ENCODE data around the gene ZFYVE19.

- TF ChIP-seq CTCF (IDR thresholded peaks at IDR 0.05; ENCODE audit: low read length), result no peak
- TF ChIP-seq EZH2 (optimal IDR thresholded peaks at IDR 0.05; ENCODE audit: low read depth, low read length), result no peak
- TF ChIP-seq EZH2phosphoT487 (IDR thresholded peaks at IDR 0.05; ENCODE audit: low read length), result no peak
Measured at GRCh38 chr15:40792394-40792793, 14.5 kb upstream of the ZFYVE19 start.

Measured in MM.1S (cell line).